Endothelial cell of umbilical vein (primary cell): ENCODE data around the gene STAT2. TPM values are rescaled to one million over a fixed set of nuclear protein-coding genes. Genes with fewer than 3 reads are reported as not detected.
A peak's percentile ranks its signal among the peaks of the same experiment; 100 is the strongest.

Source experiments
- BruUV-seq: library from RNA; stranded (reverse); fragments of 400-500 nt; replicated peaks from 2 replicates; lab custom pipeline; 2021; lab: Mats Ljungman, UMichigan
- CTCF ChIA-PET: fragments of 300-600, 350-600 bp; sonication (Branson Sonifier 250); formaldehyde crosslinking; loops from one replicate; lab custom pipeline; 2021; ENCODE audit warnings: antibody characterized with exemption, inconsistent platforms; lab: Charles Lee
- POLR2A ChIA-PET: fragments of 300-600, 350-600 bp; sonication (Branson Sonifier 250); formaldehyde crosslinking; loops from one replicate; lab custom pipeline; 2021; ENCODE audit warnings: antibody characterized with exemption, inconsistent platforms; lab: Charles Lee
- DNase-seq: peaks from one replicate; pipeline ENCODE4 v3.0.0-alpha.2; 2011; ENCODE audit warnings: low read depth, low spot score
- FAIRE-seq: peaks from 2 replicates; lab custom pipeline; 2011; peaks lifted over from hg19 to GRCh38; lab: Jason Lieb, UNC
- H2AFZ ChIP-seq: 2 replicates; pipeline ENCODE4 v1.6.0; 2012; ENCODE audit warnings: low read depth, low read length, control low read depth, inconsistent platforms
- H3K27ac ChIP-seq: 2 replicates; pipeline ENCODE4 v1.5.1; 2011; ENCODE audit warnings: low read depth, mild to moderate bottlenecking, control low read depth, low read length, moderate library complexity; ENCODE audit not compliant: insufficient read depth
- H3K27me3 ChIP-seq, 2 experiments: 2 replicates each; pipeline versions ENCODE4 v1.6.0 to v1.6.1; 2011; ENCODE audit warnings: low read length in 2 of 2, mixed read lengths in 1 of 2; ENCODE audit not compliant: control insufficient read depth in 2 of 2, insufficient read depth in 2 of 2
- H3K36me3 ChIP-seq, 2 experiments: 2 replicates in 1 of 2; 3 replicates in 1 of 2; pipeline ENCODE4 v1.5.1; 2011; ENCODE audit warnings: low read length in 2 of 2, mild to moderate bottlenecking in 1 of 2, moderate library complexity in 1 of 2; ENCODE audit not compliant: control insufficient read depth in 2 of 2, insufficient read depth in 2 of 2; ENCODE audit errors: extremely low read depth in 1 of 2
- H3K4me1 ChIP-seq: 3 replicates; pipeline ENCODE4 v1.5.1; 2011; ENCODE audit warnings: mild to moderate bottlenecking, low read length; ENCODE audit not compliant: control insufficient read depth, insufficient read depth; ENCODE audit errors: extremely low read depth
- H3K4me2 ChIP-seq: 2 replicates; pipeline ENCODE4 v1.6.1; 2011; ENCODE audit warnings: low read length, control low read depth, mixed read lengths; ENCODE audit not compliant: insufficient read depth
- H3K4me3 ChIP-seq, 3 experiments: fragments of 200-600 bp in 1 of 3; sonication (generic), shearing (Covaris generic) in 1 of 3; replicated peaks in 1 of 3; 2 replicates each; pipeline ENCODE4 v1.5.1; 2011 to 2016; ENCODE audit warnings: control low read depth in 3 of 3, low read length in 3 of 3, mild to moderate bottlenecking in 2 of 3, inconsistent platforms in 1 of 3, low read depth in 1 of 3, moderate library complexity in 1 of 3; ENCODE audit not compliant: insufficient read depth in 1 of 3
- H3K79me2 ChIP-seq: 2 replicates; pipeline ENCODE4 v1.6.0; 2012; ENCODE audit warnings: low read length, inconsistent platforms; ENCODE audit not compliant: control insufficient read depth, insufficient read depth
- H3K9ac ChIP-seq: replicated peaks from 2 replicates; pipeline ENCODE3; 2011; ENCODE audit warnings: low read length, control low read depth; ENCODE audit not compliant: insufficient read depth; ENCODE audit errors: extremely low read depth
- H3K9me1 ChIP-seq: replicated peaks from 3 replicates; pipeline ENCODE4 v1.6.0; 2011; ENCODE audit warnings: mild to moderate bottlenecking, low read length; ENCODE audit not compliant: control insufficient read depth, insufficient read depth; ENCODE audit errors: extremely low read depth
- H3K9me3 ChIP-seq: replicated peaks from 2 replicates; pipeline ENCODE4 v1.5.1; 2012; ENCODE audit warnings: low read length, inconsistent platforms; ENCODE audit not compliant: control insufficient read depth, insufficient read depth
- H4K20me1 ChIP-seq: replicated peaks from 2 replicates; pipeline ENCODE3; 2011; ENCODE audit warnings: mild to moderate bottlenecking, low read length; ENCODE audit not compliant: control insufficient read depth, insufficient read depth; ENCODE audit errors: extremely low read depth
- EZH2 ChIP-seq: IDR thresholded peaks from 2 replicates; pipeline ENCODE4 v1.6.1; 2012; ENCODE audit warnings: borderline replicate concordance, low read depth, mild to moderate bottlenecking, moderate library complexity, low read length, inconsistent platforms; ENCODE audit not compliant: severe bottlenecking
- FOS ChIP-seq: IDR thresholded peaks from 2 replicates; pipeline ENCODE4 v1.6.1; 2011; ENCODE audit warnings: mild to moderate bottlenecking, low read length, moderate library complexity, borderline replicate concordance; ENCODE audit not compliant: insufficient read depth
- GATA2 ChIP-seq: IDR thresholded peaks from 2 replicates; pipeline ENCODE4 v1.7.0; 2011; ENCODE audit warnings: low read depth, mild to moderate bottlenecking, moderate library complexity, mixed read lengths, low read length; ENCODE audit not compliant: insufficient read length, insufficient read depth
- JUN ChIP-seq: IDR thresholded peaks from 2 replicates; pipeline ENCODE4 v1.6.1; 2011; ENCODE audit warnings: borderline replicate concordance, low read depth; ENCODE audit not compliant: insufficient read length, insufficient read depth
- MYC ChIP-seq: IDR thresholded peaks from one replicate; pipeline ENCODE4 v1.6.1; 2011; ENCODE audit warnings: mild to moderate bottlenecking, low read depth, low read length
- POLR2A ChIP-seq: IDR thresholded peaks from 2 replicates; pipeline ENCODE4 v1.6.1; 2012; ENCODE audit warnings: low read depth, mild to moderate bottlenecking, control low read depth, low read length
- POLR2AphosphoS5 ChIP-seq: IDR thresholded peaks from 2 replicates; pipeline ENCODE4 v1.6.1; 2012; ENCODE audit warnings: low read depth, mild to moderate bottlenecking, control low read depth, low read length, moderate library complexity; ENCODE audit not compliant: insufficient read depth
- dilution Hi-C: fragments of 300-500 bp; cut with MboI; formaldehyde crosslinking; loops from one replicate; pipeline ENCODE4 v1.15.0; 2019; ENCODE audit warnings: low sequenced_read_pairs; ENCODE audit not compliant: extremely low pct_ligation_motif_present
- intact Hi-C: fragments of 100-400 bp; cut with micrococcal nuclease; formaldehyde crosslinking; loops from one replicate; pipeline ENCODE4 v1.10.0; 2022
- polyA plus RNA-seq, 4 experiments: library from polyadenylated mRNA; depleted of rRNA in 3 of 4; stranded (reverse) in 3 of 4; unstranded in 1 of 4; fragments of >200 nt; gene quantifications; 2 replicates each; pipeline versions ENCODE4 v1.2.1 to v1.2.3, GENCODE V29; 2011 to 2012; ENCODE audit warnings: missing spikeins in 1 of 4
- total RNA-seq: library from RNA; stranded (reverse); gene quantifications from 2 replicates; pipeline ENCODE4 v1.2.3, GENCODE V29; 2021
- TF ChIP-seq, protein P1 (sequence below), 2 donors: IDR thresholded peaks; 1 replicate in 1 of 2; 2 replicates in 1 of 2; pipeline ENCODE4 v1.5.1; 2011; ENCODE audit warnings: low read length in 2 of 2, mild to moderate bottlenecking in 2 of 2, moderate library complexity in 2 of 2, control low read depth in 1 of 2, inconsistent platforms in 1 of 2, low read depth in 1 of 2; ENCODE audit not compliant: insufficient read depth in 1 of 2; ENCODE audit errors: extremely low read depth in 1 of 2
- TF ChIP-seq, protein P2 (sequence below): IDR thresholded peaks from 2 replicates; pipeline ENCODE4 v1.6.1; 2011; ENCODE audit not compliant: insufficient read depth, insufficient read length

The STAT2 gene
- total and polyA plus RNA-seq, 2 donors (not counting 3 experiments of a cell fraction or from before 2014, with no cell fraction given) = 62.8 to 66.5 TPM

- H3K9ac ChIP-seq = peak overlapping the region; percentile 89
- H3K4me3 ChIP-seq = peak overlapping the region in 2 of 3 experiments; percentile 49 to 70
- H3K4me1 ChIP-seq = peaks cover 16% of the 10 kb centered on the region
- no peaks in the 10 kb centered on the region for H3K79me2 ChIP-seq
- H3K4me2 ChIP-seq = peak overlapping the region; percentile 85
- no peaks in the 10 kb centered on the region for H3K9me3 ChIP-seq
- BruUV-seq = no TSS peak
- no peak for FAIRE-seq
- H4K20me1 ChIP-seq = no peaks in the 10 kb centered on the region
- intact Hi-C loops (loop anchor here (1.0 kb wide), 1 partner anchor 32 kb away; the partner anchor contains the start of gene CS), dilution Hi-C loops (no loop called here)
- POLR2A ChIA-PET = interaction anchor here (0.7 to 1.0 kb wide), 3 partner anchors 12 to 27 kb away, joined by 4 to 5 read pairs (median 4); partner anchors contain the start of genes CNPY2 and STAT2
- no peaks in the 10 kb centered on the region for H3K9me1 ChIP-seq
- no peaks in the 10 kb centered on the region for H3K36me3 ChIP-seq
- CTCF ChIA-PET = interaction anchor here (0.8 to 2.7 kb wide), 7 partner anchors 13 to 143 kb away, joined by 3 to 13 read pairs (median 4); partner anchors contain the start of genes CNPY2, SMARCC2, STAT2 and TIMELESS
- peak overlapping the region; percentile 63 for H2AFZ ChIP-seq
- DNase-seq = no peak
- no peak for TF ChIP-seq FOS
- no peak for TF ChIP-seq POLR2A
- TF ChIP-seq, protein P1, sequence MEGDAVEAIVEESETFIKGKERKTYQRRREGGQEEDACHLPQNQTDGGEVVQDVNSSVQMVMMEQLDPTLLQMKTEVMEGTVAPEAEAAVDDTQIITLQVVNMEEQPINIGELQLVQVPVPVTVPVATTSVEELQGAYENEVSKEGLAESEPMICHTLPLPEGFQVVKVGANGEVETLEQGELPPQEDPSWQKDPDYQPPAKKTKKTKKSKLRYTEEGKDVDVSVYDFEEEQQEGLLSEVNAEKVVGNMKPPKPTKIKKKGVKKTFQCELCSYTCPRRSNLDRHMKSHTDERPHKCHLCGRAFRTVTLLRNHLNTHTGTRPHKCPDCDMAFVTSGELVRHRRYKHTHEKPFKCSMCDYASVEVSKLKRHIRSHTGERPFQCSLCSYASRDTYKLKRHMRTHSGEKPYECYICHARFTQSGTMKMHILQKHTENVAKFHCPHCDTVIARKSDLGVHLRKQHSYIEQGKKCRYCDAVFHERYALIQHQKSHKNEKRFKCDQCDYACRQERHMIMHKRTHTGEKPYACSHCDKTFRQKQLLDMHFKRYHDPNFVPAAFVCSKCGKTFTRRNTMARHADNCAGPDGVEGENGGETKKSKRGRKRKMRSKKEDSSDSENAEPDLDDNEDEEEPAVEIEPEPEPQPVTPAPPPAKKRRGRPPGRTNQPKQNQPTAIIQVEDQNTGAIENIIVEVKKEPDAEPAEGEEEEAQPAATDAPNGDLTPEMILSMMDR (IDR thresholded peaks at IDR 0.05; ENCODE audit: extremely low read depth in 1 of 2, insufficient read depth in 1 of 2, low read depth in 1 of 2, low read length in 2 of 2) = no peak
- TF ChIP-seq EZH2 = no peak
- TF ChIP-seq GATA2 = no peak
- no peak for TF ChIP-seq MYC
- no peak for TF ChIP-seq POLR2AphosphoS5
- TF ChIP-seq, protein P2, sequence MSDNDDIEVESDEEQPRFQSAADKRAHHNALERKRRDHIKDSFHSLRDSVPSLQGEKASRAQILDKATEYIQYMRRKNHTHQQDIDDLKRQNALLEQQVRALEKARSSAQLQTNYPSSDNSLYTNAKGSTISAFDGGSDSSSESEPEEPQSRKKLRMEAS = no peak
- TF ChIP-seq JUN = no peak
- H3K27ac ChIP-seq = peak overlapping the region; percentile 97
- no peaks in the 10 kb centered on the region for H3K27me3 ChIP-seq
Observed at GRCh38 chr12:56332512-56333196, 27.3 kb downstream of the STAT2 start.
